GM21381 (cell line): Measurements from ENCODE around the gene NEURL1B.

Experiments
- ATAC-seq: cut with Tn5 transposase; IDR thresholded peaks from one replicate; pipeline ENCODE4 v1.9.1; 2021; ENCODE audit warnings: mild to moderate bottlenecking, moderate library complexity; ENCODE audit not compliant: unreplicated experiment

The NEURL1B gene

GRCh38 chr5:172713809-172714490, 72.9 kb downstream of the NEURL1B start:
- no peak for ATAC-seq

GRCh38 chr5:172714491-172715420, 73.7 kb downstream of the NEURL1B start:
- peak; percentile 71 for ATAC-seq

- no peak for ATAC-seq
Observed at GRCh38 chr5:172715421-172715780, 74.3 kb downstream of the NEURL1B start.

- ATAC-seq, result no peak
Observed at GRCh38 chr5:172715931-172716682, 75.0 kb downstream of the NEURL1B start.

- ATAC-seq, result no peak
Observed at GRCh38 chr5:172716796-172717313, 75.8 kb downstream of the NEURL1B start.

GRCh38 chr5:172717481-172718195, 76.6 kb downstream of the NEURL1B start:
- no peak for ATAC-seq

GRCh38 chr5:172718527-172719114, 77.6 kb downstream of the NEURL1B start:
- ATAC-seq, result no peak

- ATAC-seq, result no peak
Observed at GRCh38 chr5:172719211-172719610, 78.1 kb downstream of the NEURL1B start.

GRCh38 chr5:172720655-172721054, 79.6 kb downstream of the NEURL1B start:
- ATAC-seq, result no peak

- ATAC-seq, result no peak
Observed at GRCh38 chr5:172721455-172722326, 80.6 kb downstream of the NEURL1B start.

- ATAC-seq, result no peak
Observed at GRCh38 chr5:172722327-172722815, 81.3 kb downstream of the NEURL1B start.

- no peak for ATAC-seq
Observed at GRCh38 chr5:172723508-172723907, 82.4 kb downstream of the NEURL1B start.

- no peak for ATAC-seq
Observed at GRCh38 chr5:172724242-172725183, 83.5 kb downstream of the NEURL1B start.

- no peak for ATAC-seq
Observed at GRCh38 chr5:172725273-172725672, 84.2 kb downstream of the NEURL1B start.

GRCh38 chr5:172725785-172726184, 84.7 kb downstream of the NEURL1B start:
- ATAC-seq, result no peak

- no peak for ATAC-seq
Observed at GRCh38 chr5:172726966-172727365, 85.9 kb downstream of the NEURL1B start.

- ATAC-seq, result no peak
Observed at GRCh38 chr5:172727551-172727950, 86.5 kb downstream of the NEURL1B start.
